ENCODE results near the gene INO80C. TPM values are rescaled to one million over a fixed set of nuclear protein-coding genes. Genes with fewer than 3 reads are reported as not detected.

The INO80C gene
- total RNA-seq, 4 donors from 2014 or later = 10.0 to 19.8 (median 15.2) TPM

- intact Hi-C loops (cut with DNase I; ENCODE audit: low total_unique reads) = no loop called here
- no peak overlapping the region for H3K4me3 ChIP-seq (ENCODE audit: low read depth, poor library complexity, severe bottlenecking)
- WGBS, 2 donors = 70 to 72% methylated on average over 5 of the region's 5 CpGs
- DNase-seq (ENCODE audit: low spot score in 2 of 2) = no peak
- no peak for TF ChIP-seq POLR2A (IDR thresholded peaks at IDR 0.05)
- TF ChIP-seq CTCF (IDR thresholded peaks at IDR 0.05) = no peak
Observed at GRCh38 chr18:35506024-35506712, 8.4 kb upstream of the INO80C start.

GRCh38 chr18:35504996-35505395 lies 7.2 kb upstream of the INO80C start:
- intact Hi-C loops (cut with DNase I; ENCODE audit: low total_unique reads) = no loop called here
- DNase-seq (ENCODE audit: low spot score in 2 of 2) = peak in 1 of 2 donors; percentile 67
- 89 to 96% methylated on average over 4 of the region's 4 CpGs for WGBS, 2 donors
- no peak overlapping the region for H3K4me3 ChIP-seq (ENCODE audit: low read depth, poor library complexity, severe bottlenecking)
- TF ChIP-seq CTCF (IDR thresholded peaks at IDR 0.05) (no peak), POLR2A (IDR thresholded peaks at IDR 0.05) (no peak)

- TF ChIP-seq POLR2A (IDR thresholded peaks at IDR 0.05) = no peak
- no peak for TF ChIP-seq CTCF (IDR thresholded peaks at IDR 0.05)
- no peak overlapping the region for H3K4me3 ChIP-seq (ENCODE audit: low read depth, poor library complexity, severe bottlenecking)
- intact Hi-C loops (cut with DNase I; ENCODE audit: low total_unique reads) = no loop called here
- DNase-seq (ENCODE audit: low spot score in 2 of 2) = peak in 1 of 2 donors; percentile 82
- WGBS, 2 donors = 31 to 49% methylated on average over 3 of the region's 3 CpGs
Observed at GRCh38 chr18:35502052-35502451, 4.3 kb upstream of the INO80C start.

- TF ChIP-seq CTCF (IDR thresholded peaks at IDR 0.05) = no peak
- intact Hi-C loops (cut with DNase I; ENCODE audit: low total_unique reads) = no loop called here
- DNase-seq (ENCODE audit: low spot score in 2 of 2) = peak in 1 of 2 donors; percentile 46
- 67 to 73% methylated on average over 7 of the region's 7 CpGs for WGBS, 2 donors
- H3K4me3 ChIP-seq (ENCODE audit: low read depth, poor library complexity, severe bottlenecking) = no peak overlapping the region
Observed at GRCh38 chr18:35501369-35501768, 3.6 kb upstream of the INO80C start.

- intact Hi-C loops (cut with DNase I; ENCODE audit: low total_unique reads) = no loop called here
- no peak overlapping the region for H3K4me3 ChIP-seq (ENCODE audit: low read depth, poor library complexity, severe bottlenecking)
- TF ChIP-seq CTCF (IDR thresholded peaks at IDR 0.05) = no peak
- TF ChIP-seq POLR2A (IDR thresholded peaks at IDR 0.05) = no peak
- peak in 1 of 2 donors; percentile 6 for DNase-seq (ENCODE audit: low spot score in 2 of 2)
- WGBS, 2 donors = 20 to 22% methylated on average over 3 of the region's 3 CpGs
Observed at GRCh38 chr18:35500113-35500512, 2.4 kb upstream of the INO80C start.

GRCh38 chr18:35497027-35497369 lies 762 bp downstream of the INO80C start:
- intact Hi-C loops (cut with DNase I; ENCODE audit: low total_unique reads) = no loop called here
- 0 to 4% methylated on average over 5 of the region's 5 CpGs for WGBS, 2 donors
- H3K4me3 ChIP-seq (ENCODE audit: low read depth, poor library complexity, severe bottlenecking) = peak overlapping the region; percentile 45
- TF ChIP-seq CTCF (IDR thresholded peaks at IDR 0.05) (no peak), POLR2A (IDR thresholded peaks at IDR 0.05) (no peak)
- DNase-seq (ENCODE audit: low spot score in 2 of 2) = peak in 1 of 2 donors; percentile 83

Measured in lower leg skin (tissue), 4 donors.